GM18873 (cell line): ENCODE measurements around the gene LRP1B.

Experiments
- ATAC-seq: cut with Tn5 transposase; IDR thresholded peaks from one replicate; pipeline ENCODE4 v1.9.1; 2021; ENCODE audit warnings: mild to moderate bottlenecking, moderate library complexity, moderate number of reproducible peaks; ENCODE audit not compliant: unreplicated experiment, low FRiP score

The LRP1B gene

DNA sequence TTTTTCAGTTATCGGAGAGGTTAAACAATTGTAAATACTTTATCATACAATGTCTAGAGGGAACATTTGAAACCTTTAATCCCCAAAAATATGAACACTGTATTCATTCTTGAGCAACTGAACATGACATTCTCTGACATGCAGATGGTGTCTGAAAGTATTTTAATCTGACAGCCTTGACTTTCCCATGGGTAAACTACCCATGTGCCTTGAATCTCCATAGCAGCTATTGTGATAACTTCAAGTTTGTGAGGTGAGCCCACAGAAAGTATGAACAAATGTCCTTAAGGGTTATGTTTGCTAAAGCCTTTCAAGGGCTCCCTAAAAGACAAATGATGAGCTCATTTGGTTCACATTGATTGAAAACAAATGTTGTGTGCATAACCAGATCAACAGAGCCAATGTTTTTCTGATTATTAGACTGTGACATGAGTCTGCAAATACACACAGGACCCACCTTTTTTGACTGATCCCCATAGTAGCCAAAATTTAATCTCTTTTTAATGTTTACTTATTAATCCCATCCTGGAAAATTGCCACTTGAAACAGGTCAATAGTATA is 1326.0 kb downstream of the LRP1B start:
- no peak for ATAC-seq

GRCh38 chr2:140801311-140801710 is 1329.5 kb downstream of the LRP1B start:
- ATAC-seq, result no peak

- no peak for ATAC-seq
These were observed 1333.1 kb downstream of the LRP1B start for GRCh38 chr2:140797718-140798117.

DNA sequence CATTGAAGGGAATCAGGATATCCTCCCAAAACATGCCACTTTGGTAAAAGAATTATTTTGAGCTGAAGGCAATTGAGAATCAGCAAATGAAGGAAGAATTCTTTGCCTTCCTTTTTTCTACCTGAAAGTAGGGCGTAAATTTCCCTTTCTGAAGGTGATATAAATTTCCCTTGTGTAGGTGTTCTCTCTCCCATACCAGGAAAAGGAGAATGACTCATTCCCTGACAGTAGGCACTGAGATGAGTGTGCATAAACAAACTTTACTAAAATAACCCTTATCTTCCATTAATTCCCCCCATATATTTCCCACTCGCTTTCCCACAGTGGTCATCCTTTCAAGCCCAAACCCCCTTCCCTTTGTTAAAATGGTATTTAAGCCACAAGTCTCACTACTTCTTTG is 1339.0 kb downstream of the LRP1B start:
- ATAC-seq, result no peak

- no peak for ATAC-seq
These were observed 1344.2 kb downstream of the LRP1B start for GRCh38 chr2:140786585-140786984.

DNA sequence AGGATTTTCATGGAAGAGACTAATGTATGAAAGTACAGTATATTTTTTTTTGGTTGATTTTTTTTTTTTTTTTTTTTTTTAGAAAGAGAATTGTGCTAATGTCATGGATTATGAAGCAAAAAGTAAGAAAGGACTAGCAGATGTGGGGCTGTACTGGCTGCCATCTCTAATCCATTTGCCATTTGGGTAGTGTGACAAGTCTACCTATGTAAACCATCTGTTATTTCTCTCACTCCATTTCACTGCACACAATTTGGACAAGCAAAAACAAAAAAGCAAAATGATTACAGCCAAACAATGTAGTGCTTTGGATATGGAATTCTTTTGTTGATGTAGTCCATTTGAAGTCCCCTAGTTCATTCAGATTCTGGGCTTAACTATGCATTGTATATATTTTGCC is 1355.4 kb downstream of the LRP1B start:
- ATAC-seq, result no peak

- ATAC-seq, result no peak
These were observed 1360.2 kb downstream of the LRP1B start for GRCh38 chr2:140770645-140771044.

DNA sequence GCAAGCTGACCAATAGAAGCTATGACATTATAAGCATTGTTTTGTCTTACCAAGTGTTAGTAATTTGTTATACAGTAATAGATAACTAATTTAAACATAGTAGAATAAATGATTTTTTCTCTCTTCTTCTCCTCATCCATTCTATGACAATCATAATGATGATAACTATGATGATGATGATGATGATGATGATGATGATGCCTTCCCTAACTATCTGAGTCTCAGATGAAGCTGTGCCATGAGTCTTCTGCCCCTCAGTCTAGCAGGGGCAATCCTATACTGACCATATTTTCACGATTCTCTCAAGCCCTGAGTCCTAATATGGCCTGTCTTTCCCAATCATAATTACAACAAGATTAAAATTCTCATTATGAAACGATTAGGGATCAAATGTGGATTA is 1369.0 kb downstream of the LRP1B start:
- ATAC-seq, result no peak

DNA sequence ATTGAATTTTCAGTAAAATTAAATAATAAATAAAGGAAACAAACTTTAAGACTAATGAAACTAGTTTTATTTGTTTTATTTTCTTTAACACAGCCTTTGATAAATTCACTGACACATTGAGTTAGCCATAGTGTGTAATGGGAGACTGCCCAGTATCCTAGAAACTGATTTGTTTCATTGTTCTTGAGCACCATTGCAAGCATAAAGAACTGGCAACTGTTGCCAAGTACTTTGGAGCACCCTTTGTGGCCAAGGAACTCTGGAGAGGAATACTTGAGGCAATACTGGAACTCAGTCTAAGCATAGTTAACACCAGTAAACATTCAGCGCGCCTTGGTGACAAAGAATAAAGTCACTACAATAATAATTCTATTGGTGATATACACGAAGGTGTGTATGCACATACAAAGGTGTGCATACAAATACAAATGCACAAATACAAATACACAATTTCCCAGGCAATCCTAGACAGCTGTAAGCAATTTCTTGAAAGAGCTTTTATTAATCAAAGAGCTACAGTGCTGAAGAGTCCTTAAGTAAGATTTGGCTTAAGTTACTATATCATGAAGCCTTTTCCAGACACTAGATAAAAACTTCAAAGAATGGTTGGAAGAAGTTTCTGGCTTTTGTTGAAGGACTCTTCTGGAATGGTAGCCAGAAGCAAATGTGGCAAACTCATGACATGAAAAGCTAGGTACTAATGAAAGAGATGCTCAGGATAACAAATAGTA is 1371.2 kb downstream of the LRP1B start:
- no peak for ATAC-seq

GRCh38 chr2:140747665-140748064 is 1383.2 kb downstream of the LRP1B start:
- no peak for ATAC-seq

GRCh38 chr2:140747090-140747489 is 1383.7 kb downstream of the LRP1B start:
- no peak for ATAC-seq

DNA sequence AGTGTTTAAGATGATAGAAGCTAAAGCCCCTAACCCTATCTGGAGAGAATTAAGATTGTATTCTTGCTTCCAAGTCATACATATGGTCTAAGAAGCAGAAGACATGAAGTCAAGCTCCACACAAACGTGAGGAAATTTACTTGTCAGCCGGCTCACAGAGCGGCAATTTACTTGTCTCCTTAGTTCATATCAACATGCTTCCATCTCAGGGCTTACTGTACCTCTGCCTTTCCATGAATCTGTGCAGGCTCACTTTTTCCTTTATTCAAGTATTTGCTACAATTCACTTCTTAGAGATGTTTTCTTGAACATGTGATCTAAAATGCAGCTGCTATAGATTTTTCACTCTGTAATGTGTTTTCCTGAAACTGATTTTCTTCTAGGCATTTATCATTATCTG is 1386.4 kb downstream of the LRP1B start:
- no peak for ATAC-seq

DNA sequence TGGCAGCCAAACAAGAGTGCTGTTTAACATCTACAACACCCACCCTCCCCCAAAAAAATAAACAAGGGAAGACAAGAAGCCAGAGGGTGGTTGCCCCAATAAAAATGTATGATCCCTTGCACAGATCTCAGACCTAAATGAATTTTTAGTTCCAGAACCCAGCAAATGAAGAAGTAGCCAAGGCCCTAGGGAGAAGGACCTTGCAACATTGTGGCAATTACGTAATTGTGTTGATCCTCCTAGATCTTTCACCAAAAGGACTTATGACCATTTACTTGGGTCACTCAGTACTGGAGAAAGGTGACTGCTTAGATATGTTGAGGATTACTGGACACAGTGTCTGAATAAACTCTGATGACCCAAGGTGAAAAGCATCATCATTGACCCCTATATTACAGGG is 1393.8 kb downstream of the LRP1B start:
- no peak for ATAC-seq

DNA sequence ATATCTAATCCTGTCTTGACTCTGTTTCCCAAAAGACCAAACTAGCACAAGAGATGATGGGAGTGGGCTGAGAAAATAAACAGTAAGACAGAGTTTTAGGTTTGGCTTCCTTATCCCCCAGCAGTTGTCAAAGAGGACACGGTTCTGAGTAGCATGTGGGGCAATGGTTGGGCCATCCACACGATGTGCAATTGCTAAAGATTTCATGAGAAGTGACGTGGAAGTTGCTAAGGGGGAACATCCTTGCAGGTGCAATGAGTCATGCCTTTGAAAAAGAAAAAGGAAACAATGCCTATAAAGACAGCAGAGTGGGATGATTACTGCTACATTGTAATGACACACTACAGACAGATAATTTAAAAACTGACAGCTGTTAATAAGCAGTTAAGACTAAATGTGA is 1395.8 kb downstream of the LRP1B start:
- ATAC-seq, result no peak

GRCh38 chr2:140718999-140719398 is 1411.8 kb downstream of the LRP1B start:
- ATAC-seq, result no peak

- no peak for ATAC-seq
These were observed 1413.3 kb downstream of the LRP1B start for GRCh38 chr2:140717481-140717880.

GRCh38 chr2:140714586-140714985 is 1416.2 kb downstream of the LRP1B start:
- ATAC-seq, result no peak

DNA sequence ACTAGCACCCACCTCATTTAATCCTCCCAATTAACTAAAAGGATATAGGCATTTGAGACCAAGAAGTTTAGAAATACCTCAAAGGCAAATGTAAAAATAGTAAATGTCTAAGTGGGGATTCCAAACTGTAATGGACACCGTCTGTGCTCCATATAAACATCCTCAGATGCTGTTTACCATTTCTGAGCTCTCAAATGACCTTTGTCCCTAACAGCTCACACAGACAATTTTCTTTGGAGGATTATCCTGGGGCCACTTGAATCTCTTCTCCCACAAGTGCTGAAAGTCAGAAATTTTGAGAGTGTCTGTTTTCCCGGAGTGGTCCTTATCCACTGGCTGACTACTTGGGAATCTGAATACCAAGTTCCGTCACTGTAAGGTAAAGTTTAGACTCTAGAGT is 1418.9 kb downstream of the LRP1B start:
- ATAC-seq, result no peak

DNA sequence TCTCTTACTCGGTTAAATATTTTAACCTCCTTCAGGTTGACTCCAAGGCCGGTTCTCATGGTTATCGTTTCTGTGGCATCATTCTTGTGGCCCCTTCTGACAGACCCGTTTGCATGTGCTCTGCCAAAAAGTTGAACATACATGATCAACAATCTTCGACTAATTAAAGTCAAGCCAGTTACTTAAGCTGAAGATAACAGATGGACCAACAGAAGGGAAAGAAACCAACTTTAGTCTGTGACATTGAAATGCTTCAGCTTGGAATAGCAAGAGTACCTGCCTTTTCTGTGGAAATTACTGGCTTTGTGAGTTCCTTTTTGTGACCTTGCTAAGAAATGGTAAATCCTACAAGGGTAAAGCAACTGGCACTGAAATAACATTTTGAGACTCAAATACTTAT is 1429.1 kb downstream of the LRP1B start:
- no peak for ATAC-seq

DNA sequence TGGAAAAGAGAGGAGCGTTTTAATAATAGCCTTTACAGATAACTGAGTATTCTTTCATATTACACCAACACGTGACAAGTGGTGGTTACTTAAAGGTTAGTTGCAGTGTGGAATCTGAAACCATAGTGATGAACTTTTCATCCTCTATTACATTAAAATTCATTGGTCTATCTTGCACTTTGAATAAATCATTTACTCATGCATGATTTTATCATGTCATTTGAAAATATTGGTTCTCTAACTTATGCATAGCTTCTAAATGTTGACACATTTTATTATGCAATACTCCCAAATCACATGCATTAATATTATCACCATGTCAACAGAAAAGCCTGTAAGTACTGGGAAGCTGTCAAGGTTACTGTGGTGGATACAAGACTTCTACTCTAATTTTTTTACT is 1432.2 kb downstream of the LRP1B start:
- no peak for ATAC-seq

- ATAC-seq, result no peak
These were observed 1434.4 kb downstream of the LRP1B start for GRCh38 chr2:140696449-140696848.

DNA sequence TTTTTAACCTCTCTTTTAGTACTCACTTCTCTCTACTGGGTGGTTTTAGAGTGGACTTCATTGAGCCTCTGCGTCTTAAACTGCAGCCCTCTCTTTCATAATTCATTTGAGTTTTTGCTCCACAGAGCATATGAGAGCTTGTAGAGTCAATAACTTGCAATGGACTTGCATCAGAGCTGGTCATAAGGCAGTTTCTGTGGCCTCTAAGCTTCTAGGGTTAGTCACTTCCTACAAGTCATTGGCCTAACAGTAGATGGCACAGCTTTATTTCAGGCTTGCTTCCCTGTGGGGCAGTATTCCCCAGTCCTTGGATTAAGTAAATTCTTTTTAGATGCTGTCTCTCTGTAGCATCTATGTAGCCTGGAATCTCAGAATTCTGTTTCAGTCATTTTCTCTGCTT is 1435.7 kb downstream of the LRP1B start:
- ATAC-seq, result no peak

DNA sequence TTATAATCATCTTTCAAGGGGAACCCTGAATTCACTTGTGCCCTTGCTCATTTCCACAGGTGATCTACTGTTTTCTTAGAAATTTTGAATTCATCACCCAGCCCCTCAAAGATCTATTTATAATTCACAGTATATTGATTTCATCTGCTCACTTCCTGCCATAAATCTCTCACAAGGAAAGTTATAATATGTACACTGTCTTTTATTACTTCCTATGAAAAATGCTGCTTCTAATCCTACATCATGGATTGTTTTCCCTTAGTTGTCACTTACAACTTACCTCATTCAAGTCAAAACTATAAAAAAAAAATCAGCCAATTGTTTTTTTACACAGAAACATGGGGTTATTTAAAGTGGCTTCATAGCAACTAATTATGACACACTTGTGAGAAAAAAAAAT is 1443.0 kb downstream of the LRP1B start:
- no peak for ATAC-seq
